Measurements from ENCODE around the gene HABP2.

- TF ChIP-seq CTCF (IDR thresholded peaks at IDR 0.05): no peak
- no peak for TF ChIP-seq POLR2A (IDR thresholded peaks at IDR 0.05)
- TF ChIP-seq POLR2AphosphoS5 (IDR thresholded peaks at IDR 0.05): no peak
- TF ChIP-seq EP300 (IDR thresholded peaks at IDR 0.05): no peak
Observed at GRCh38 chr10:113529575-113529974, 23.3 kb upstream of the HABP2 start.

Measured in stomach (tissue), 4 donors.